Muscle layer of duodenum (tissue), 2 donors: ENCODE measurements around the gene PODN.

Experiments
- H3K27ac ChIP-seq: one replicate; pipeline ENCODE4 v1.7.0; 2013; ENCODE audit warnings: mild to moderate bottlenecking, low read length
- H3K27me3 ChIP-seq: one replicate; pipeline ENCODE4 v1.7.0; 2013; ENCODE audit warnings: low read depth, mild to moderate bottlenecking, control low read depth, low read length
- H3K36me3 ChIP-seq, 2 donors: one replicate each; pipeline ENCODE4 v1.7.0; 2013; ENCODE audit warnings: low read length in 2 of 2, control low read depth in 1 of 2, mild to moderate bottlenecking in 1 of 2; ENCODE audit not compliant: insufficient read depth in 2 of 2, control insufficient read depth in 1 of 2
- H3K4me1 ChIP-seq, 2 donors: one replicate each; pipeline ENCODE4 v1.7.0; 2013; ENCODE audit warnings: low read length in 2 of 2, mild to moderate bottlenecking in 2 of 2, control low read depth in 1 of 2, moderate library complexity in 1 of 2; ENCODE audit not compliant: insufficient read depth in 2 of 2, control insufficient read depth in 1 of 2
- H3K4me3 ChIP-seq, 2 donors: one replicate each; pipeline ENCODE4 v1.7.0; 2013; ENCODE audit warnings: low read length in 2 of 2, low read depth in 1 of 2, mild to moderate bottlenecking in 1 of 2
- H3K9me3 ChIP-seq, 2 donors: one replicate each; pipeline ENCODE4 v1.7.0; 2013; ENCODE audit warnings: low read length in 2 of 2, control low read depth in 1 of 2, mild to moderate bottlenecking in 1 of 2; ENCODE audit not compliant: control insufficient read depth in 1 of 2
- donor health status: healthy.

Gene PODN

GRCh38 chr1:53068314-53069099 lies 6.5 kb downstream of the PODN start:
- Histone ChIP-seq H3K4me1 (peaks cover 0 to 7% of the 10 kb centered on the region in 2 donors), H3K36me3 (peaks cover 0 to 18% of the 10 kb centered on the region in 2 donors), H3K27ac (no peak overlapping the region), H3K9me3 (no peaks in the 10 kb centered on the region), H3K4me3 (no peak overlapping the region), H3K27me3 (no peaks in the 10 kb centered on the region)

GRCh38 chr1:53069265-53069662 lies 7.3 kb downstream of the PODN start:
- Histone ChIP-seq H3K27ac (no peak overlapping the region), H3K36me3 (peaks cover 0 to 18% of the 10 kb centered on the region in 2 donors), H3K27me3 (no peaks in the 10 kb centered on the region), H3K4me1 (peaks cover 0 to 7% of the 10 kb centered on the region in 2 donors), H3K4me3 (no peak overlapping the region), H3K9me3 (no peaks in the 10 kb centered on the region)

GRCh38 chr1:53069663-53070327 lies 7.8 kb downstream of the PODN start:
- no peaks in the 10 kb centered on the region for H3K9me3 ChIP-seq

GRCh38 chr1:53070621-53071020 lies 8.6 kb downstream of the PODN start:
- peaks cover 0 to 18% of the 10 kb centered on the region in 2 donors for H3K36me3 ChIP-seq
- no peaks in the 10 kb centered on the region for H3K9me3 ChIP-seq
- no peak overlapping the region for H3K27ac ChIP-seq
- no peaks in the 10 kb centered on the region for H3K27me3 ChIP-seq
- H3K4me1 ChIP-seq = peaks cover 0 to 11% of the 10 kb centered on the region in 2 donors
- no peak overlapping the region for H3K4me3 ChIP-seq

More at GRCh38 chr1:53069663-53070327, 7.8 kb downstream of the PODN start:
- H3K36me3 ChIP-seq = peaks cover 0 to 18% of the 10 kb centered on the region in 2 donors
- no peak overlapping the region for H3K4me3 ChIP-seq
- no peak overlapping the region for H3K27ac ChIP-seq
- no peaks in the 10 kb centered on the region for H3K27me3 ChIP-seq
- peaks cover 0 to 10% of the 10 kb centered on the region in 2 donors for H3K4me1 ChIP-seq

GRCh38 chr1:53071167-53071865 lies 9.3 kb downstream of the PODN start:
- no peak overlapping the region for H3K27ac ChIP-seq
- H3K36me3 ChIP-seq = peaks cover 0 to 18% of the 10 kb centered on the region in 2 donors
- no peaks in the 10 kb centered on the region for H3K9me3 ChIP-seq
- H3K27me3 ChIP-seq = no peaks in the 10 kb centered on the region
- no peak overlapping the region for H3K4me3 ChIP-seq
- H3K4me1 ChIP-seq = peaks cover 0 to 11% of the 10 kb centered on the region in 2 donors

GRCh38 chr1:53071915-53072314 lies 9.9 kb downstream of the PODN start:
- H3K4me1 ChIP-seq = peaks cover 0 to 11% of the 10 kb centered on the region in 2 donors
- H3K9me3 ChIP-seq = no peaks in the 10 kb centered on the region
- H3K36me3 ChIP-seq = peaks cover 0 to 18% of the 10 kb centered on the region in 2 donors
- no peaks in the 10 kb centered on the region for H3K27me3 ChIP-seq
- no peak overlapping the region for H3K4me3 ChIP-seq
- no peak overlapping the region for H3K27ac ChIP-seq

GRCh38 chr1:53073287-53073686 lies 11.3 kb downstream of the PODN start:
- Histone ChIP-seq H3K36me3 (peaks cover 4 to 28% of the 10 kb centered on the region in 2 donors), H3K4me3 (no peak overlapping the region), H3K9me3 (no peaks in the 10 kb centered on the region), H3K27ac (no peak overlapping the region), H3K4me1 (peaks cover 0 to 11% of the 10 kb centered on the region in 2 donors), H3K27me3 (no peaks in the 10 kb centered on the region)

- no peak overlapping the region for H3K4me3 ChIP-seq
- H3K4me1 ChIP-seq = peaks cover 0 to 11% of the 10 kb centered on the region in 2 donors
- H3K36me3 ChIP-seq = peaks cover 6 to 34% of the 10 kb centered on the region in 2 donors
- H3K27ac ChIP-seq = no peak overlapping the region
- H3K27me3 ChIP-seq = no peaks in the 10 kb centered on the region
- H3K9me3 ChIP-seq = no peaks in the 10 kb centered on the region
Observed at GRCh38 chr1:53073868-53074311, 11.9 kb downstream of the PODN start.

- H3K27me3 ChIP-seq = no peaks in the 10 kb centered on the region
Observed at GRCh38 chr1:53074313-53075154, 12.5 kb downstream of the PODN start.

GRCh38 chr1:53075206-53075605 lies 13.2 kb downstream of the PODN start:
- H3K27me3 ChIP-seq = no peaks in the 10 kb centered on the region
- H3K36me3 ChIP-seq = peaks cover 6 to 34% of the 10 kb centered on the region in 2 donors
- H3K4me3 ChIP-seq = no peak overlapping the region
- H3K4me1 ChIP-seq = peaks cover 0 to 11% of the 10 kb centered on the region in 2 donors
- H3K27ac ChIP-seq = no peak overlapping the region
- no peaks in the 10 kb centered on the region for H3K9me3 ChIP-seq

More at GRCh38 chr1:53074313-53075154, 12.5 kb downstream of the PODN start:
- no peak overlapping the region for H3K27ac ChIP-seq
- no peaks in the 10 kb centered on the region for H3K9me3 ChIP-seq
- H3K4me3 ChIP-seq = no peak overlapping the region
- H3K4me1 ChIP-seq = peaks cover 0 to 11% of the 10 kb centered on the region in 2 donors
- H3K36me3 ChIP-seq = peaks cover 6 to 37% of the 10 kb centered on the region in 2 donors
